Stimulated activated CD4-positive, alpha-beta T cell treated with anti-CD3 and anti-CD28 coated beads, Interleukin-15, amount 100 ng/mL, for 24 hours (primary cell): ENCODE results near the gene SLC25A21.
"Not testable (repeated sequence)": the region's sequence is repeated elsewhere in the genome, so short reads cannot be mapped to it uniquely, and the experiment has no call there.

ENCODE experiments used
- DNase-seq: peaks from one replicate; pipeline ENCODE4 v3.0.0-alpha.2; 2020

SLC25A21 gene

DNA sequence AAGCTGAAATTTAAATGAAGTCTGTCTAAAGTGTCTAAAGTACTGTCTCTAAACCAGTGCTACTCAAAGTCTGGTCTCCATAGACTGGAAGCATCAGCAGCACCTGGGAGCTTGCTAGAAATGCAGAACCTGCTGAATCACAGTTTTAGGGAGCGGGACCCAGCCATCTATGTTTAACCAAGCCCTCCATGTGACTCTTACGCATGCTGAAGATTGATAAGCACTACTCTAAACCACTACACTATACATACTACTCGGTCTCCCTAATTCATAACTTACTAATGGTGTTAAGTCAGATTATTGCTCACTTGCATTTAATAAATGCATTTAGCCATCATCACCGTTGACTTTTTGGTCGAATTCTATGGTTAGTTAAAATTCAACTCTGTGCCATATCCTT, 88.8 kb downstream of the SLC25A21 start:
- DNase-seq = no peak

DNA sequence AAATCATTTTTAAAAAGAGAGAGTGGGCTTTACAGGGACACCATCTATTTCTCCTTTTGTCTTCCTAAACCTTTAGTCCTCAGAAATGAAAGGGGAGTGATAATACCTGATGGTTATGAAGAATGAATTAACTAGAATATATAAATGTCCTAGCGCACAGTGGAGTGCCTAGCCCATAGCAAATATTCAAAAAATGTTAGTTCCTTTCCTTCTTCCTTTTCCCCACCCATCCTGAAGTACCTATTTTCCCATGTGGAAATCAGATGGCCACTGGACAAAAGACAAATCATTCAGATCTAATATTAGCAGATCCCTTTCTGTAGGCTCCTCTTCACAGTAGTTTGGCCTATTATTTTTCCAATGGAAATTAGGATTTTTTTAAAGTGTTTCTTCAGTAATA, 90.0 kb downstream of the SLC25A21 start:
- DNase-seq = no peak

GRCh38 chr14:37081856-37082255, 90.5 kb downstream of the SLC25A21 start:
- DNase-seq = no peak

DNA sequence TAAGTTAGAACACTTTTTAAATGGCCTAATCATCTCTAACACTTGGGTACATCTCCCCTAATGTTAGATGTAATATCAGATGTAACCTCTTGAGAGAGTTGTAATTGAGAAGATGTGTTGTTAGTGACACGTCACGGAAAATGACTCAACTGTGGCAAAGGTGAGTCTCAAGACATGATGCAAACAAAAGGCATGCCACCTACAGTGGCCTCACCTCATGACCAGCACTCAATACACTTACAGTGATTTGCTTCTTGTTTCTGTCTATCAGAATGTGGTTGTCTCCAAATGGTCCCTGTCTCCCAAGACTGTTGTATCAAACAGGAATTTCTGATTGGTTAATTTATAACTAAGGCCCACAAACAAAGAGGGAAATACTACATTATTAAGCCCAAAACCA, 91.2 kb downstream of the SLC25A21 start:
- DNase-seq = no peak

- DNase-seq = no peak
These were observed 94.3 kb downstream of the SLC25A21 start for GRCh38 chr14:37078131-37078530.

- DNase-seq = not testable (repeated sequence)
These were observed 98.1 kb downstream of the SLC25A21 start for GRCh38 chr14:37074320-37074719.

DNA sequence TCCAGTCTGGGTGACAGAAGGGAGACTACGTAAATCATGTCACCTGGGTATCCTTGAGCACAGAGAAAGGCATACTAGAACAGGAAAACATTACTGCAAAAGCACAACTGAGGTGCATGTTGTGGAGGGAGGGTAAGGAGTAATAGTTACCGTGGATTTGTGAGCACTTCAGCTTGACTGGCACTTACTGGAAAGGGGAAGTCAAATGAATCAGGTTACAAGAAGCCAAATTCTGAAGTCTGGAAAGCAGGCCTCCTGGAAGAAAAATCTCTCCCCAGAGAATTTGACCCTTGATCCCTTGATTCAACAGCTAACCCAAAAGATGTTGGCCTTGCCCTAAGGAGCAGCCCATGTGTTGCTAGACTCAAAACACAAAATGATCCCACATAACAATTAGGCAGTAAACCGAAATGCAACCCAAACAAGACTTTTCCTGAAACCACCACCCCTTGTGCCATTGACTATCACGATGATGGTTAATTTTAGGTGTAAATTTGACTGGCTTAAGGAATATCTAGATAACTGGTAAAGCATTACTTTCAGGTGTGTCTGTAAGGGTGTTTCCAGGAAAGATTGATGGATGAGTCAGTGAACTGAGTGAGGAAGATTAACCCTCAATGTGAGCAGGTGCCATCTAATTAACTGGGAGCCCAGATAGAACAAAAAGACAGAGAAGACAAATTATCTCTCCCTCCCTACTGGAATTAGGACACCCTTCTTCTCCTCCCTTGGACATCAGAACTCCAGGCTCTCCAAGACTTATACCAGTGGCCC, 108.8 kb downstream of the SLC25A21 start:
- DNase-seq = no peak

GRCh38 chr14:37062191-37062803, 110.1 kb downstream of the SLC25A21 start:
- no peak for DNase-seq

DNA sequence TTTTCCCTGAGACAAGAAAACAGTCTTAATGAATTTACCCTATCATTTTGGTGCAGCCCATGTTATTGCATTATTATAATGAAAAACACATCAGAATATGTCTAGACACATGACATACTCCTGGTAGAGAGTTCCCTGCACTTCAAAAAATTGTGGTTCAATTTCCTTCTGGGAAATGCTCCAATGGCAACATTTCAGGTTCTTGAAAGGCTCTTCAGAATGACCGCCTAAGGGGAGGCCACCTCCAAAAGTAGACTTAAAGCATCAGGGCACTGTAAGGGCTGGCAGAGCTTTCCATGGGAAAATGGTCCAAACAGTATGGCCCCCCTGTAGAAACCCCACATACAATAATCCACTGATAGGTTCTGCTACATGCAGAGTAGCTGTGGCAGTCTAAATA, 110.7 kb downstream of the SLC25A21 start:
- DNase-seq = no peak

DNA sequence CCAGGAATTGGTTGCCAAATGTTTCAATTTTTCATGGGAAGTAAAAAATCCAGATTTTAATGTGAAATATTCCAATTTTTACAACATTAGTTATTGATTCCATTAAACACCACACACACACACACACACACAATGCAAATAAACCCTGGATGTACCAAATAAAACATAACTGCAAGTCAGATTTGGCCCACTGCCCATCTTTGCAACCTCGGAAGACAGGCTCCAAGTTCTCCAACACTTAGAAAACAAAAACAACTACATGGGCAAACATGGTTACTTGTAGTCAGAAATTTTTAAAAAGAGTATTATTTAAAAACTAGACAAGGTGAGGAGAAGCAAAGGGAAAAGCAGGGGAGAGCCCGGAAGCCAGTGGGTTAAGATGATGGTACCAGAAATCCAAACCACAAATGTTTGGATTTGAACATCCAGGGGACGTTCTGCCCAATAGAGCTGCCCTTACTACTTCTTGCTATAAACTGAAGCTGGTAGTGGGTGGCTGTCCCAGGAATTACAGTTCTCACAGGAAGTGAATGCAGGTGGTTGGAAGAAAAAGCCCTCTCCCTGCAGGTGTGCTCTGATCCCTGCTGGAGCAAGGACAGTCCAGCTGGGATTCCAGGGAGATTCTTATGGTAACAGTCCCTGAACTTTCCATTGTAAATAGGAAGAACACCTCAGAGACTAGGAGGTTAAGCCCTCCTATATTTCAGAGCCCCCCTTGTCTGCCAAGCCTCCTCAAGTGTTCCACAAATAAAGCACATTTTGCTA, 111.7 kb downstream of the SLC25A21 start:
- DNase-seq = no peak

GRCh38 chr14:37057776-37058175, 114.6 kb downstream of the SLC25A21 start:
- no peak for DNase-seq

DNA sequence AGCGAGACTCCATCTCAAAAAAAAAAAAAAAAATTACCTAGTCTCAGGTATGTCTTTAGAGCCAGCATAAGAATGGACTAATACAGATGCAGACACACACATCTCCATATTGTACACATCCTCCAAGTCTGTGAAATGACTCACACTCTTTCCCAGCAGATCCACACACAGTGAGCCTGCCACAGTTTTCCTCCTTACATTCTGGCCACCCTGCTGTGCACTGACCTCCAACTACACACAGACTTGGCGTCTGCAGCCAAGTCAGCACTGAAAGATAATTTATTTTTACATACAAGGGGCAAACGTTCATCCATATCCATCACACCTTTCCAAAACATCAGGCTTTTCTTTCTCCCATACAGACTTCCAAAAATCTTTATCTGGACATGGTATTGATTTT, 115.9 kb downstream of the SLC25A21 start:
- DNase-seq = no peak

DNA sequence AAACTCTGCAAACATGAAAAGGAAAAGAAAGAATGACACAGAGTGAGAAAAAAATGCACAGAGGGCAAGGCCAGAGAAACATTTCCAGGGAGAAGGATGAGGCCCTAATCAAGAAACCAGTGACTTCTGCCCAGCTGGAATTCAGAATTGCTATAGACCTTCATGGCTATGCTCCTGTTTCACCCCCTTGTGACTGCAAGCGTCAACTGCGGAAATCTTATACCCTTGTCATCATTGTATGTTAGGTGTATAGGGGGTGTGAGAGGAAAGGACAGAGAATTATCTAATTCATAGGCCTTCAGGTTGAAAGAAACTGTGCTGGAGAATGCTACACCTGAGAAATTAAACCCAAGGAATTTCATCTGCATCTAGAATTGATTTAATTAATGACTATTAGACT, 117.5 kb downstream of the SLC25A21 start:
- DNase-seq = no peak

DNA sequence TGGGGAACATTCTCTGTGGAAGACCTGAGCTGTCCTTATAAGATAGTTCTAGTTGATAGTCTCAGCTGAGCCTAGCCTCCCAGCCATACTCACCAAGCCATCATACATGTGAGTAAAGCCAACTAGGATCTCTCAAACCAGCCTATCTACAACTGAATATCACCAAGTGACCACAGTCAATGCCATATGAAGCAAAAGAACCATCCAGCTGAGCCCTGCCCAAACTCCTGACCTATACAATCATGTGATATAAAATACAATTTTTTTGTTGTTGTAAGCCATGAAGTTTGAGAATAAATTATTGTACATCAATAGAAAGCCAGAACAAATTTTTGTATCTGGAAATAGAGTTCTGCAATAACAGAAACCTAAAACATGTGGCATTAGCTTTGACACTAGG, 118.3 kb downstream of the SLC25A21 start:
- DNase-seq = no peak

- DNase-seq = no peak
These were observed 120.7 kb downstream of the SLC25A21 start for GRCh38 chr14:37051680-37052079.

GRCh38 chr14:37051153-37051552, 121.3 kb downstream of the SLC25A21 start:
- no peak for DNase-seq

DNA sequence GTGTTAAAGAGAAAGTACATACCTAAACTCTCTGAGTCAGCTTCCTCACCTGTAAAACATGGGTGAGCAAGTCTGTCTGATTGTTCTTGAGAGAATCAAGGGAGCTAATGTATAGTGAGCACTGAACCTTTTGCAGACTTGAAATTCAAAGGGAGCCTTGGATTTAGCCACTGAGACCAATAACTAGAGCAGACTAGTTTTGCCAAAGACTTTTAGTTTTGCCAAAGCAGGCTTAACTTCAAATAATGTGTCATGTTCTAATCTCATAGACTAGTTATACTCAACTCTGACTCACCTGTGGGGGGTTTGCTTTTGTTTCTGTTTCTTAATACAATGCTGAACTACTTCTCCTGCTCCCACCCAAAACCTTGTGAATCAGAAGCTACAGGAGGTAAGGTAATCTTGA, 123.7 kb downstream of the SLC25A21 start:
- no peak for DNase-seq

GRCh38 chr14:37047996-37048395, 124.4 kb downstream of the SLC25A21 start:
- no peak for DNase-seq

- no peak for DNase-seq
These were observed 125.2 kb downstream of the SLC25A21 start for GRCh38 chr14:37047226-37047625.

DNA sequence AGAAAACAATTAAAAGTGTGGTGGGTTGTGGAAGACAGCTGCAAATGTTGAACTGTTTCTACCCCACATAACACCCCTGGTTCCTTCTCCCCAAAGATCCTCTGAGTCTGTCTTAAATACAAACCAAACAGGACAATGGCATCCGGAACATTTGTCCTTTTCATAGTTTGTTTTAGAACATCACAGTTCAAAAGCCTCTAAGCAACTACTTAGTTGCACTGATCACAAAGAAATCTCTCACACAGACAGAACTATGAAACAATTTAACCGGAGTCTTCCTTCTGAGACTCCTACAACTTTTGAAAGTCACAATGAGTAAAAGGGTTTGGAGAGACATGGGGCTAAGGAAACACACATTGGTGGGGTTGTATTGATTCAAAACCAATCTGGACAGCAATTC, 125.6 kb downstream of the SLC25A21 start:
- no peak for DNase-seq

DNA sequence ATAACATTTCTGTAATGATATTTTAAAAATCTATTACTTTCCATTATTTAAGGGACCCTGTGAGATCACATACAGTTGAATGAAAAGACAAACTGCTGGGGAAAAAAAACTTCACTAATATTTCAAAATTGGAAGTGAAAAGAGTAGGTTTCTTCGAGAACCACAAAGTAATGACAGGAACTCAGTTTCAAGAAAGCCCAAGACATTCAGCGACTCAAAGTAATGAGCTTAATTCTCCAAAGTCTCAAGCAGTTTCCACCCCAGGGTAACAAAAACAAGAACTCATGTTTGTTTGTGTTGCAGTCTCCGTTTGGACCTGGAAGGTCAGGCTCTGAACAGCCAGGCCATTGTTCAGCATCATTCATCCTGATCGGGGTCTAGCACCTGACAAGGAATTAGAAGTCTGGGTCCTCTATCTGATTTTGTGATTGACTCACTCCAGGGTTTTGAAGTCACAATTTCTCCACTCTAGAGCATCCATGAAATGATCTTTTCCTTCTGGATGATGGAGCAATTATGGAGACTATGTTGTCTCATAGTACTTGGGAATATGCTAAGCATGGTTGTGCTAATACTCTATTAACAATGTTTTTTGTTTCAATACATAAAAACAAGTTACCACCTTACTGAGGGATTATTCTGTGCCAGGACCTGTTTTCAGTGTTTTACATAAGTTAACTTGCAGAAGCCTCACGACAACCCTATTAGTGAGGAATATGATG, 126.9 kb downstream of the SLC25A21 start:
- no peak for DNase-seq

DNA sequence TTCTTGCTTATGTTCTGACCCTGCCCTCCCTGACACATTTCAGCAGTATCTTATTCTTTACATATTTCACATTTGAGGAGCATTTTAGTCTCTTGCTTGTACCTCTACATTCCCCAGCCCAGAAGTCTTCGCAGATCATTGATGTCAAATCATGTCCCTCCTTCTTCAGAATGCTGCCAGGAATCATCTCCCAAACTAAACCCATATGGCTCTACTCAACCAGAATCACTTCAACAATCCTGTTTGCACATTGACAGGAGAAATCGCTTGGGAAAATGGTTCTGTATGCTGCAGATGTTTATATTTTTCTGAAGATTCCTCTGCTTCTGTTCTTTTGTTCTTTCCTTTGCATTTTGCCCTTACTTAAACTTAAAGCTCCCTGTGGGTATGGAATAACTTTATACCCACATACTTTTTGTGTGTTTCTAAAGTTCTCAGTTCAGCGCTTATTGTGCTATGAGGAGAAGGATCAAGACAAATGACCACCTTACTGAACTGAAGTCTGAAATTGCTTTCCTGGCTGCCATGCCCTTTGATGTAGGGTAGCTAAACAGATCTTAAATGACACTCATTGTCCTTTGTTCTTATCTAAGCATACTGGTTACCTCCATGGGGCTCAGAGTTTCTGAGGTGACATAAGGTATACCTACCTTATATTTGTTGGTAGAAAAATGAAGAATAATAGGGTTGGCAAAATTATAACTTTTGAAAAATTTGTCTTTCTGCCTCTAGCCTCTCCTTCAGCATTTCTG, 134.6 kb downstream of the SLC25A21 start:
- no peak for DNase-seq
